Activated T-helper 17 cell treated with anti-CD3 and anti-CD28 coated beads, Interleukin-2, amount 50 U/mL, for 72 hours (primary cell): ENCODE results near the gene SLC39A6. TPM values are rescaled to one million over a fixed set of nuclear protein-coding genes. Genes with fewer than 3 reads are reported as not detected.
"Not testable (repeated sequence)": the region's sequence is repeated elsewhere in the genome, so short reads cannot be mapped to it uniquely, and the experiment has no call there.

Experiments
- ATAC-seq: fragments of 150-1000 bp; cut with Tn5 transposase; replicated peaks from 2 replicates; pipeline ENCODE4 v1.10.0; 2021; ENCODE audit warnings: mild to moderate bottlenecking, moderate library complexity
- H3K27ac Mint-ChIP-seq: one replicate; pipeline ENCODE4 v1.8.0; 2022; ENCODE audit warnings: mixed read lengths
- H3K27me3 Mint-ChIP-seq: one replicate; pipeline ENCODE4 v1.8.0; 2022; ENCODE audit warnings: mixed read lengths
- H3K36me3 Mint-ChIP-seq: one replicate; pipeline ENCODE4 v1.8.0; 2022; ENCODE audit warnings: low read depth, mild to moderate bottlenecking, mixed read lengths
- H3K4me1 Mint-ChIP-seq: one replicate; pipeline ENCODE4 v1.8.0; 2022; ENCODE audit warnings: mixed read lengths
- H3K4me3 Mint-ChIP-seq: one replicate; pipeline ENCODE4 v1.8.0; 2022; ENCODE audit warnings: mild to moderate bottlenecking, mixed read lengths
- H3K9me3 Mint-ChIP-seq: one replicate; pipeline ENCODE4 v1.8.0; 2022; ENCODE audit warnings: mixed read lengths
- total RNA-seq, 2 donors: library from RNA; stranded (reverse); gene quantifications; one replicate each; pipeline ENCODE4 v1.2.3, GENCODE V29; 2022

The SLC39A6 gene
- total RNA-seq, 2 donors from 2014 or later: 29.2 to 41.7 TPM

DNA sequence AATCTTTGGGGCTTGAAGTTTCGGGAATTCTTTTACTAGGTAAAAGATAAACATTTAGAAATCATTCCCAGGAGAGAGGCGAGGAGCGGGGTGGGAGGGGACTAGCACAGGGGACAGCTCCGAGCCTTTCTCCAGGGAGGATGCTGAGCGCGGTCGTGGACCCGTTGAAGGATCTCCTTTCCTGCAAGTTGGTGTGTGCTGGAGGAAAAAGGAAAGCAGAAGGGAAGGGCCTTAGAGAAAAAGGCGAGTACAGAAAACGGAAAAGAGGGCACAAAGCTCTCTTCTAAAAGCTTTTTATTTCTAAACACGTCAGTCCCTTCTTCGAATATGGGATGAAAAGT lies 640 bp downstream of the SLC39A6 start:
- peak overlapping the region; percentile 94 for H3K27ac Mint-ChIP-seq
- peaks cover 45% of the 10 kb centered on the region for H3K4me1 Mint-ChIP-seq
- H3K27me3 Mint-ChIP-seq: no peaks in the 10 kb centered on the region
- no peak for ATAC-seq
- H3K36me3 Mint-ChIP-seq: peaks cover 64% of the 10 kb centered on the region
- H3K9me3 Mint-ChIP-seq: no peaks in the 10 kb centered on the region
- H3K4me3 Mint-ChIP-seq: peak overlapping the region; percentile 90

- peak overlapping the region; percentile 90 for H3K4me3 Mint-ChIP-seq
These were observed 1.2 kb downstream of the SLC39A6 start for GRCh38 chr18:36127836-36128529.

GRCh38 chr18:36126668-36127067 lies 2.5 kb downstream of the SLC39A6 start:
- H3K27ac Mint-ChIP-seq: peak overlapping the region; percentile 52

More at GRCh38 chr18:36127836-36128529, 1.2 kb downstream of the SLC39A6 start:
- Mint-ChIP-seq H3K27me3 (no peaks in the 10 kb centered on the region), H3K36me3 (peaks cover 65% of the 10 kb centered on the region), H3K27ac (peak overlapping the region; percentile 94), H3K4me1 (peaks cover 44% of the 10 kb centered on the region), H3K9me3 (no peaks in the 10 kb centered on the region)
- ATAC-seq: no peak

GRCh38 chr18:36124841-36125240 lies 4.3 kb downstream of the SLC39A6 start:
- Mint-ChIP-seq H3K36me3 (peaks cover 78% of the 10 kb centered on the region), H3K9me3 (no peaks in the 10 kb centered on the region), H3K27me3 (no peaks in the 10 kb centered on the region), H3K27ac (no peak overlapping the region), H3K4me1 (peaks cover 29% of the 10 kb centered on the region), H3K4me3 (no peak overlapping the region)
- no peak for ATAC-seq

More at GRCh38 chr18:36126668-36127067, 2.5 kb downstream of the SLC39A6 start:
- ATAC-seq: no peak
- H3K36me3 Mint-ChIP-seq: peaks cover 67% of the 10 kb centered on the region
- H3K4me3 Mint-ChIP-seq: peak overlapping the region; percentile 46
- H3K9me3 Mint-ChIP-seq: no peaks in the 10 kb centered on the region
- peaks cover 34% of the 10 kb centered on the region for H3K4me1 Mint-ChIP-seq
- no peaks in the 10 kb centered on the region for H3K27me3 Mint-ChIP-seq

- no peak overlapping the region for H3K27ac Mint-ChIP-seq
- no peaks in the 10 kb centered on the region for H3K27me3 Mint-ChIP-seq
- no peak for ATAC-seq
- H3K4me1 Mint-ChIP-seq: peaks cover 6% of the 10 kb centered on the region
- no peaks in the 10 kb centered on the region for H3K9me3 Mint-ChIP-seq
- no peak overlapping the region for H3K4me3 Mint-ChIP-seq
- peaks cover 91% of the 10 kb centered on the region for H3K36me3 Mint-ChIP-seq
These were observed 8.8 kb downstream of the SLC39A6 start for GRCh38 chr18:36120297-36120696.

- not testable (repeated sequence) for H3K4me1 Mint-ChIP-seq, ATAC-seq, H3K27me3 Mint-ChIP-seq, H3K4me3 Mint-ChIP-seq, H3K27ac Mint-ChIP-seq, H3K9me3 Mint-ChIP-seq
- peaks cover 91% of the 10 kb centered on the region for H3K36me3 Mint-ChIP-seq
These were observed 12.4 kb downstream of the SLC39A6 start for GRCh38 chr18:36116771-36117170.

GRCh38 chr18:36114738-36115137 lies 14.4 kb downstream of the SLC39A6 start:
- no peak overlapping the region for H3K27ac Mint-ChIP-seq
- no peaks in the 10 kb centered on the region for H3K4me1 Mint-ChIP-seq
- peaks cover 91% of the 10 kb centered on the region for H3K36me3 Mint-ChIP-seq
- no peaks in the 10 kb centered on the region for H3K27me3 Mint-ChIP-seq
- ATAC-seq: no peak
- H3K4me3 Mint-ChIP-seq: no peak overlapping the region
- H3K9me3 Mint-ChIP-seq: no peaks in the 10 kb centered on the region

- Mint-ChIP-seq H3K27ac (no peak overlapping the region), H3K36me3 (peaks cover 91% of the 10 kb centered on the region), H3K4me3 (no peak overlapping the region), H3K4me1 (no peaks in the 10 kb centered on the region), H3K9me3 (no peaks in the 10 kb centered on the region), H3K27me3 (no peaks in the 10 kb centered on the region)
- no peak for ATAC-seq
These were observed 14.9 kb downstream of the SLC39A6 start for GRCh38 chr18:36114251-36114650.

DNA sequence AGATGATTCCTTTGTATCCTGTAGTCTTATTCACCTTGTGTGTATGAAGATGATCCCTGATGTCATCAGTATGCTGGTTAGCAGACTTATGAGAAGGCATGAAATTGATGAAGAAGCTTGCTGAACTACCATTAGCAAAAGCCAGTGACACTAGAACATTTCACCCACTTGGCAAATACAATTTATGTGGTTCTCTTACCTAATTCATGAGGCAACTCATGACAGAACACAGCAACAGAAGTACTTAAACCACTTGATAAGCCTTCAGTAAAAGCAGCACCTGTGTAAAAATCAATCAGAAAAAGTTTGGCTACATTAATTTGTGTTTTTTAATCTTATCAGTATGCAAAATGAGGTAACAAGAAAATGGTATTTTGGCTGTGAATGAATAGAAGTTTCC lies 16.8 kb downstream of the SLC39A6 start:
- peaks cover 93% of the 10 kb centered on the region for H3K36me3 Mint-ChIP-seq

GRCh38 chr18:36109737-36110136 lies 19.4 kb downstream of the SLC39A6 start:
- ATAC-seq: no peak
- Mint-ChIP-seq H3K27me3 (no peaks in the 10 kb centered on the region), H3K4me3 (no peak overlapping the region), H3K27ac (no peak overlapping the region), H3K4me1 (no peaks in the 10 kb centered on the region), H3K36me3 (peaks cover 69% of the 10 kb centered on the region), H3K9me3 (no peaks in the 10 kb centered on the region)

More for the DNA sequence above, 16.8 kb downstream of the SLC39A6 start:
- ATAC-seq: no peak
- Mint-ChIP-seq H3K27ac (no peak overlapping the region), H3K9me3 (no peaks in the 10 kb centered on the region), H3K4me1 (no peaks in the 10 kb centered on the region), H3K27me3 (no peaks in the 10 kb centered on the region), H3K4me3 (no peak overlapping the region)

DNA sequence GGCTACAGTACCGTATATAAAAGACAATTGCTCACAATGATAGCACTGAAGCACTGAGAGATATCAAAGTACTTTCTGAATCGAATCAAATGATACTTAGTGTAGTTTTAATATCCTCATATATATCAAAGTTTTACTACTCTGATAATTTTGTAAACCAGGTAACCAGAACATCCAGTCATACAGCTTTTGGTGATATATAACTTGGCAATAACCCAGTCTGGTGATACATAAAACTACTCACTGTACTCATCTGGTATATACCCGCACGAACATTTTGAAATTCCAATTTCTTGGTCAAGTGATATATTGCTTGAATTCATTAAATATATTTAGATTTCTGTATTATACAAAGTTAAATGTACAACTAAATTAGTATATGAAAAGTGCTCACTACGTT lies 20.5 kb downstream of the SLC39A6 start:
- ATAC-seq: no peak
- H3K4me3 Mint-ChIP-seq: no peak overlapping the region
- H3K9me3 Mint-ChIP-seq: no peaks in the 10 kb centered on the region
- H3K4me1 Mint-ChIP-seq: no peaks in the 10 kb centered on the region
- H3K36me3 Mint-ChIP-seq: peaks cover 58% of the 10 kb centered on the region
- no peaks in the 10 kb centered on the region for H3K27me3 Mint-ChIP-seq
- no peak overlapping the region for H3K27ac Mint-ChIP-seq

DNA sequence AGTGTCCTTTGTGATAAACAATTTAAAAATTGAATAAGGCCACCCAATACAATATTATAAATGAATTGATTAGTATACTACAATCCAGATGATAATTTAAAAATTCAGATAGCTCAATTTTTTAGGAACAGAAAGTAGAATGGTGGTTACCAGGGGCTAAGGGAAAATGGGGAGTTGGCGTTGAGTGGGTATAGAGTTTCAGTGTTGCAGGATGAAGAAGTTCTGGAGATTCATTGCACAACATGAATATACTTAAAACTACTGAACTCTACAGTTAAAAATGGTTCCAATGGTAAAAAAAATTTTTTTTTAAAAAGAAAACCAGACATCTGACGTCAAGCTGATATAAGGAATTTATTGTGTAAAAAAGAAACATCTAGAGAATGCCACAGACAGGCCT lies 20.9 kb downstream of the SLC39A6 start:
- Mint-ChIP-seq H3K27me3 (no peaks in the 10 kb centered on the region), H3K9me3 (no peaks in the 10 kb centered on the region), H3K4me3 (no peak overlapping the region), H3K27ac (no peak overlapping the region), H3K4me1 (no peaks in the 10 kb centered on the region), H3K36me3 (peaks cover 54% of the 10 kb centered on the region)
- ATAC-seq: no peak

DNA sequence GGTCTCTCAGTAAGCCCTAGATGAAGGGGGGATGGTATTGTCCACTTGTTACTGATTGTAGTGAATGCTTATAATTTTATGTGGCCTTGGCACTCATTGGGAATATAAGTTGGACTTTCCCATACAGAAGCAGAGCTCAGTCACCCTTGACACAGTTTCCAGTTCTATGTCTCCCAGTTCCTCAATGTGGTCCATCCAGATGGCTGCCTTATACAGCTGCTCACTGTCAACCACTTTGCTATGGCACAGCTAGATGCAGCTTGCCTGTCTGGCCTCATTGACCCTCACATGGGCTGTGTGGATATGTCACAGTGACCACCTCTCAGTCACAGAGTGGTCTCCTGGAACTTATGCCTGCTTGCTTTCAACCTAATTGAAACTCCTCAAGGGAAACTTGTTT lies 21.7 kb downstream of the SLC39A6 start:
- Mint-ChIP-seq H3K36me3 (peaks cover 47% of the 10 kb centered on the region), H3K9me3 (no peaks in the 10 kb centered on the region), H3K27ac (no peak overlapping the region), H3K4me3 (no peak overlapping the region), H3K27me3 (no peaks in the 10 kb centered on the region), H3K4me1 (no peaks in the 10 kb centered on the region)
- no peak for ATAC-seq

GRCh38 chr18:36104749-36105148 lies 24.4 kb downstream of the SLC39A6 start:
- H3K4me3 Mint-ChIP-seq: no peak overlapping the region
- H3K27ac Mint-ChIP-seq: no peak overlapping the region
- peaks cover 20% of the 10 kb centered on the region for H3K36me3 Mint-ChIP-seq
- no peaks in the 10 kb centered on the region for H3K27me3 Mint-ChIP-seq
- ATAC-seq: no peak
- H3K4me1 Mint-ChIP-seq: no peaks in the 10 kb centered on the region
- no peaks in the 10 kb centered on the region for H3K9me3 Mint-ChIP-seq

GRCh38 chr18:36101943-36102342 lies 27.2 kb downstream of the SLC39A6 start:
- Mint-ChIP-seq H3K36me3 (no peaks in the 10 kb centered on the region), H3K27ac (no peak overlapping the region), H3K4me1 (no peaks in the 10 kb centered on the region), H3K27me3 (no peaks in the 10 kb centered on the region), H3K4me3 (no peak overlapping the region), H3K9me3 (no peaks in the 10 kb centered on the region)
- no peak for ATAC-seq

DNA sequence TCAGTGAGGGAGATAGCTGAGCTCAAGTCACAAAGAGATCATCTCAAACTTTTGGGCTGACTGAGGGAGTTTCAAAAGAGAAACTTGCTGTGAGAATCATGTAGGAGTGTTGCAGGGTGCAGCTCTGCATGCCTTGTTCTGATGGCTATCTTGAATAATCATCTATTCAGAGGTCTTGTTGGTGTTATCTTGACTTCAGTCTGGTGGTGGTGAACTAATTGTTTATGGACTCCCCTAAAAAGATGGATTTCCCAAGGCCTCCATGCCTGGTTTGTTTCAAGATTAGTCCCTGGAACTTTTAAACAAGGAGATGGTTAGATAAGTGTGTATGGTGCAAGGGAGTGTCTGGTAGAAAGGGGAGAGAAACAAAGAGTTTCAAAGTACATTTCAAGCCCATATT lies 29.8 kb downstream of the SLC39A6 start:
- no peak for ATAC-seq
- H3K9me3 Mint-ChIP-seq: no peaks in the 10 kb centered on the region
- H3K4me1 Mint-ChIP-seq: no peaks in the 10 kb centered on the region
- peaks cover 4% of the 10 kb centered on the region for H3K27me3 Mint-ChIP-seq
- H3K4me3 Mint-ChIP-seq: no peak overlapping the region
- H3K27ac Mint-ChIP-seq: no peak overlapping the region
- no peaks in the 10 kb centered on the region for H3K36me3 Mint-ChIP-seq
